HepG2 (cell line): Measurements from ENCODE around the gene CNTD1. TPM values are rescaled to one million over a fixed set of nuclear protein-coding genes. Genes with fewer than 3 reads are reported as not detected.

Experiments used
- FLYWCH1 ChIP-seq: sonication (generic); formaldehyde crosslinking; IDR thresholded peaks from 2 replicates; pipeline ENCODE4 v1.8.1; 2023; ENCODE audit warnings: mild to moderate bottlenecking, missing genetic modification reagents
- FOXA3 ChIP-seq: IDR thresholded peaks from 2 replicates; pipeline ENCODE4 v1.6.1; 2016; ENCODE audit warnings: missing genetic modification reagents, missing compliant biosample characterization
- HMGXB3 ChIP-seq: sonication (generic); formaldehyde crosslinking; IDR thresholded peaks from 2 replicates; pipeline ENCODE4 v1.4.0; 2020; ENCODE audit warnings: missing genetic modification reagents, borderline replicate concordance
- ISX ChIP-seq: sonication (generic); formaldehyde crosslinking; conservative IDR thresholded peaks from 2 replicates; pipeline ENCODE4 v1.5.0; 2020; ENCODE audit warnings: missing genetic modification reagents
- MBNL3 ChIP-seq: fragments of 250-450 bp; sonication (Bioruptor Pico); conservative IDR thresholded peaks from 2 replicates; pipeline ENCODE4 v1.8.0; 2022; ENCODE audit warnings: mild to moderate bottlenecking, inconsistent platforms
- MYPOP ChIP-seq: sonication (generic); formaldehyde crosslinking; IDR thresholded peaks from 2 replicates; pipeline ENCODE4 v1.8.1; 2023; ENCODE audit warnings: mild to moderate bottlenecking, moderate library complexity, missing genetic modification reagents
- NCOA1 ChIP-seq: sonication (generic); formaldehyde crosslinking; IDR thresholded peaks from 2 replicates; pipeline ENCODE4 v1.9.0; 2021; ENCODE audit warnings: missing genetic modification reagents
- NKX3-1 ChIP-seq: sonication (generic); formaldehyde crosslinking; IDR thresholded peaks from 2 replicates; pipeline ENCODE4 v1.5.0; 2020; ENCODE audit warnings: missing genetic modification reagents
- TEF ChIP-seq: sonication (generic); formaldehyde crosslinking; IDR thresholded peaks from 2 replicates; pipeline ENCODE4 v1.5.0; 2020; ENCODE audit warnings: missing genetic modification reagents
- ZBTB10 ChIP-seq: sonication (generic); formaldehyde crosslinking; IDR thresholded peaks from 2 replicates; pipeline ENCODE4 v1.4.0; 2020; ENCODE audit warnings: missing genetic modification reagents, borderline replicate concordance
- ZHX1 ChIP-seq: sonication (generic); formaldehyde crosslinking; IDR thresholded peaks from 2 replicates; pipeline ENCODE4 v1.8.1; 2022; ENCODE audit warnings: low read depth, mild to moderate bottlenecking, missing genetic modification reagents
- ZNF256 ChIP-seq: sonication (generic); formaldehyde crosslinking; conservative IDR thresholded peaks from 2 replicates; pipeline ENCODE4 v1.4.0; 2020; ENCODE audit warnings: missing genetic modification reagents
- ZNF567 ChIP-seq: sonication (generic); formaldehyde crosslinking; IDR thresholded peaks from 2 replicates; pipeline ENCODE4 v1.8.1; 2023; ENCODE audit warnings: mild to moderate bottlenecking, missing genetic modification reagents, borderline replicate concordance
- ZUFSP ChIP-seq: sonication (generic); formaldehyde crosslinking; IDR thresholded peaks from 2 replicates; pipeline ENCODE4 v1.9.0; 2021; ENCODE audit warnings: missing genetic modification reagents, mild to moderate bottlenecking, borderline replicate concordance
- polyA plus RNA-seq, 8 experiments: library from polyadenylated mRNA; depleted of rRNA in 3 of 8; stranded (reverse) in 7 of 8; unstranded in 1 of 8; fragments of >200 nt; fragmentation: Illumina TruSeq in 4 of 8; extraction: Trizol in 4 of 8; gene quantifications; 2 replicates each; pipeline versions ENCODE4 v1.2.1 to v1.2.3, GENCODE V29; 2011 to 2016; ENCODE audit warnings: low read depth in 4 of 8, missing spikeins in 1 of 8, mixed read lengths in 1 of 8; ENCODE audit not compliant: insufficient read depth in 1 of 8
- total RNA-seq, 5 experiments: library from RNA; depleted of rRNA; stranded (reverse); fragments of >200 nt; fragmentation: Illumina TruSeq; extraction: Trizol; gene quantifications; 2 replicates each; pipeline ENCODE4 v1.2.3, GENCODE V29; 2016; ENCODE audit warnings: low read depth in 1 of 5

CNTD1 gene
- total and polyA plus RNA-seq, 2 of the 13 experiments (the other 11 are each of a cell fraction or from before 2014, with no cell fraction given) = 0.11 to 0.15 TPM

- TF ChIP-seq ZBTB10 = 0 out of 2 replicates have a peak, but pooled peaks have one; percentile 21
- TF ChIP-seq FLYWCH1 = no peak
- TF ChIP-seq ZNF256 (CRISPR knock-in tag) = 0 out of 2 replicates have a peak, but pooled peaks have one; percentile 46
- TF ChIP-seq HMGXB3 = no peak
- no peak for TF ChIP-seq ZHX1 (CRISPR knock-in tag)
- no peak for TF ChIP-seq TEF (CRISPR knock-in tag)
- no peak for TF ChIP-seq ISX (CRISPR knock-in tag)
- peak; percentile 45 for TF ChIP-seq FOXA3
- no peak for TF ChIP-seq NCOA1 (CRISPR knock-in tag)
- TF ChIP-seq NKX3-1 (CRISPR knock-in tag) = no peak
- no peak for TF ChIP-seq MBNL3
- no peak for TF ChIP-seq ZNF567 (CRISPR knock-in tag)
- TF ChIP-seq ZUFSP = no peak
- TF ChIP-seq MYPOP (CRISPR knock-in tag) = no peak
Measured at GRCh38 chr17:42803074-42803883, 4.6 kb downstream of the CNTD1 start (continued).
